Measurements from ENCODE around the gene ASPDH. TPM values are rescaled to one million over a fixed set of nuclear protein-coding genes. Genes with fewer than 3 reads are reported as not detected.

Gene ASPDH
- total RNA-seq, 4 donors from 2014 or later: not detected

DNA sequence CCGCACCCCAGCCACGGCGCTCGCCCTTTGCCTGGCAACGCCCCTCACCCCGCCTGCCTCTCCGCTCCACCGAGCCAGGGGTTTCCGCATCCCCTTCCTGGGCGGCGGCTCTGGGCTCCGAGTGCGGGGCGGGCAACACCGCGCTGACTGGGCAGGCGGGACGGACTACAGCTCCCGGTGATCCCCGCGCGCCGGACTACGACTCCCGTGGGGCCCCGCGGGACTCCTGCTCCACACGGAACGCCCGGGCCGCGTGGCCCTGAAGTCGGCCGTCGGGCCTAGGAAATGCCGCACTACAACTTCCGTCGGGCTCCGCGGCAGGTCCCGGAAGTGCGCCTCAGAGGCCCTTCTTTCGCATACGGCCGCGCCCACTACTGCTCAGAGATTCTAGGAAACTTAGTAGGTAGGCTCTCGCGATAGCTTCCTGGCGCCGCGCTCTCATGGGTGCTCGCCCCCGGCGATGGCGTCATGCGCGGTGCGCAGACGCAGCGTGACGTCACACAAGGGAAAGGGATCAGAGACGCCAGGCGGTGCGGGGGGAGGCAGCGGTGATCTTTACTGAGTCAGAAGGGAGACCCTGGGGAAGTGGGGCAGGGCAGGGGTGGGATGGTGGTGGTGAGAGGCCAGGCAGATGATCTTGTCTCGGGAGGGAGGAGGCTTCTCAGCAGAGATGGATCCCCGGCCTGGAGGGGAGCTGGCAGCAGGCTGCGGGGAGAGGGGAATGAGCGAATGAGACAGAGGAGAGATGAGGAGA, 2.5 kb downstream of the ASPDH start, which contains the start of gene JOSD2:
Gene JOSD2, minus strand, starts transcription at position 123 of the 754 bp plus-strand sequence. CDS start 760 bp downstream, outside the sequence.
- TF ChIP-seq EP300 (IDR thresholded peaks at IDR 0.05): no peak
- TF ChIP-seq POLR2A (IDR thresholded peaks at IDR 0.05): peak; percentile 51 to 59
- TF ChIP-seq, protein P1, sequence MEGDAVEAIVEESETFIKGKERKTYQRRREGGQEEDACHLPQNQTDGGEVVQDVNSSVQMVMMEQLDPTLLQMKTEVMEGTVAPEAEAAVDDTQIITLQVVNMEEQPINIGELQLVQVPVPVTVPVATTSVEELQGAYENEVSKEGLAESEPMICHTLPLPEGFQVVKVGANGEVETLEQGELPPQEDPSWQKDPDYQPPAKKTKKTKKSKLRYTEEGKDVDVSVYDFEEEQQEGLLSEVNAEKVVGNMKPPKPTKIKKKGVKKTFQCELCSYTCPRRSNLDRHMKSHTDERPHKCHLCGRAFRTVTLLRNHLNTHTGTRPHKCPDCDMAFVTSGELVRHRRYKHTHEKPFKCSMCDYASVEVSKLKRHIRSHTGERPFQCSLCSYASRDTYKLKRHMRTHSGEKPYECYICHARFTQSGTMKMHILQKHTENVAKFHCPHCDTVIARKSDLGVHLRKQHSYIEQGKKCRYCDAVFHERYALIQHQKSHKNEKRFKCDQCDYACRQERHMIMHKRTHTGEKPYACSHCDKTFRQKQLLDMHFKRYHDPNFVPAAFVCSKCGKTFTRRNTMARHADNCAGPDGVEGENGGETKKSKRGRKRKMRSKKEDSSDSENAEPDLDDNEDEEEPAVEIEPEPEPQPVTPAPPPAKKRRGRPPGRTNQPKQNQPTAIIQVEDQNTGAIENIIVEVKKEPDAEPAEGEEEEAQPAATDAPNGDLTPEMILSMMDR (IDR thresholded peaks at IDR 0.05): peak in 1 of 4 experiments; percentile 17
- TF ChIP-seq POLR2AphosphoS5 (IDR thresholded peaks at IDR 0.05): peak; percentile 54
- peaks cover 0 to 5% of the 10 kb centered on the region in 2 donors for H3K36me3 ChIP-seq
- peak within 1 kb of the TSS; percentile 69 to 74 for H3K4me3 ChIP-seq
- H3K27me3 ChIP-seq: peaks cover 16% of the 10 kb centered on the region
- no peaks in the 10 kb centered on the region for H3K9me3 ChIP-seq
- peak; percentile 97 for ATAC-seq
- peaks cover 3 to 26% (median 6%) of the 10 kb centered on the region in 3 donors for H3K4me1 ChIP-seq
- H3K27ac ChIP-seq: peak within 1 kb of the TSS; percentile 21 to 83 (median 80)
- WGBS, 2 donors (ENCODE audit: low coverage in 1 of 2): 4 to 7% methylated on average over 5 to 11 of the region's 69 CpGs

DNA sequence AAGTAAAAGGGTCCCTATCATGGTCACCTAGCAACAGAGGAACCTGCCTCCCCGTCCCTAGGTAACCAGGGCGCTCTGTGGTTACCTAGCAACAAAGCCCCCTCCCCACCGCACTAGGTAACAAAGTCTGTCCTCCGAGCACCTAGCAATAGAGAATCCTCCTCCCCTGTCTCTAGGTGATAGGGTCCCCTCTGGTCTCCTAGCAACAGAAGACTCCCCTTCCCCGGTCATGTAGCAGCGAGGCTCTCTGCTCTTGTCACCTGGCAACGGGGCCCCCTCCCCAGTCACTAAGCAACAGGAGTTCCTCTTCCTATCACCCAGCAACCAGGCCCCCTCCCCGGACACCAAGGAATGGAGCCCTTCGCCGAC, 3.0 kb downstream of the ASPDH start:
- H3K36me3 ChIP-seq: peaks cover 0 to 11% of the 10 kb centered on the region in 2 donors
- 5% methylated on average over 8 of the region's 10 CpGs; no CpG with 5 or more reads in 1 of the 2 donors for WGBS, 2 donors (ENCODE audit: low coverage in 1 of 2)
- ATAC-seq: no peak
- peak overlapping the region; percentile 69 to 74 for H3K4me3 ChIP-seq
- peak overlapping the region; percentile 21 to 83 (median 80) for H3K27ac ChIP-seq
- H3K9me3 ChIP-seq: no peaks in the 10 kb centered on the region
- peaks cover 12% of the 10 kb centered on the region for H3K27me3 ChIP-seq
- TF ChIP-seq, protein P1 (IDR thresholded peaks at IDR 0.05): no peak
- TF ChIP-seq POLR2AphosphoS5 (IDR thresholded peaks at IDR 0.05) (no peak), EP300 (IDR thresholded peaks at IDR 0.05) (no peak), POLR2A (IDR thresholded peaks at IDR 0.05) (no peak)
- H3K4me1 ChIP-seq: peaks cover 3 to 26% (median 6%) of the 10 kb centered on the region in 3 donors

DNA sequence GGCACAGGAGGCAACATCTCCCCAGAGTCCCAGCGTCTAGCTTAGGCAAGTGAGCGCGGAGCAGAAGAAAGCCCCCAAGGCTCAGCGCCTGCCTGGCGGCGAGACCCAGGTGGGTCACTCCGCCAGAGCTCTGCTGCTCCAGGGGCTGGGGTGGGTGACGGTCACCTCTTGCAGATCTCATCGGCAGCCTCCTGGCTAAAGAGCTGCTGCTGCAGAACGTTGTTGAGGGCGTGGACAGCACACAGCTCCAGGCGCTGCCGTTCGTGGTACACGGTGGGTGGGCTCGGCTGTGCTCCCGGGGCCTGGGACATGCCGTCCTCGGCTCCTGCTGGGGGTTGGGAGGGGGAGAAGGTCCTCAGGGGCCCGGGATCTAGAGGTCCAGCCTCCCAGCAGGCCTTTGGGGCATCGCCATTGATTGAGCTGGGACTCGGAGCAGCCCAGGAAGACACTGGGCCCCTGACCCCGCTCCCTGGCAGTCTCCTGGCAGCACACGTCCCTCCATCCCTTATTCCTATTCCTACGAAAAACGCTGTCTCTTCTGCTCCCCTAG, 3.5 kb downstream of the ASPDH start:
- Histone ChIP-seq H3K9me3 (no peaks in the 10 kb centered on the region), H3K4me1 (peaks cover 3 to 26% (median 6%) of the 10 kb centered on the region in 3 donors), H3K27ac (peak overlapping the region in 3 of 4 donors; percentile 80 to 83 (median 81)), H3K27me3 (peaks cover 7% of the 10 kb centered on the region), H3K36me3 (peaks cover 0 to 16% of the 10 kb centered on the region in 2 donors), H3K4me3 (peak overlapping the region; percentile 69 to 74)
- no peak for TF ChIP-seq POLR2A (IDR thresholded peaks at IDR 0.05)
- no peak for TF ChIP-seq EP300 (IDR thresholded peaks at IDR 0.05)
- TF ChIP-seq POLR2AphosphoS5 (IDR thresholded peaks at IDR 0.05): no peak
- TF ChIP-seq, protein P1 (IDR thresholded peaks at IDR 0.05): no peak
- WGBS, 2 donors (ENCODE audit: low coverage in 1 of 2): 6 to 37% methylated on average over 5 to 6 of the region's 26 CpGs
- no peak for ATAC-seq

DNA sequence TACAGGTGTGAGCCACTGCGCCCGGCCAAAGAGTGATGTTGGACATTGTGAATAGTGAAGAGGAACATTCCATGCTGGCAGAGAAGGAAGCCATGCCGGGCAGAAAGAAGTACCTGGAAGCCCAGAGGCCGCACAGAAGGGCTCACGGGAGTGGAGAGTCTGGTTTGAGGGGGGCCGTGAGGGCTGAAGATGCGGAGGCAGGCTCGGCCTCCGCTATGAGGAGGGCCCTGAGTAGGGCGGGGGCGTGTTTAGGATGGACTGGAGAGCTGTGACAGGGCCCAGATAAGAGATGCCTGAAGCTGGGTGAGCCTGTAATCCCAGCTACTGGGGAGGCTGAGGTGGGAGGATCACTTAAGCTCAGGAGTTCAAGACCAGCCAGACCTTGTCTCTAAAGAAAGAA, 4.3 kb downstream of the ASPDH start:
- TF ChIP-seq POLR2A (IDR thresholded peaks at IDR 0.05) (no peak), EP300 (IDR thresholded peaks at IDR 0.05) (no peak), POLR2AphosphoS5 (IDR thresholded peaks at IDR 0.05) (no peak)
- TF ChIP-seq, protein P1 (IDR thresholded peaks at IDR 0.05): no peak
- no peak for ATAC-seq
- Histone ChIP-seq H3K27ac (no peak overlapping the region), H3K27me3 (no peaks in the 10 kb centered on the region), H3K4me1 (peaks cover 3 to 26% (median 6%) of the 10 kb centered on the region in 3 donors), H3K9me3 (no peaks in the 10 kb centered on the region), H3K36me3 (peaks cover 0 to 16% of the 10 kb centered on the region in 2 donors), H3K4me3 (no peak overlapping the region)
- WGBS, 2 donors (ENCODE audit: low coverage in 1 of 2): 80% methylated on average over 10 of the region's 11 CpGs; no CpG with 5 or more reads in 1 of the 2 donors

All from gastroesophageal sphincter (tissue), 4 donors.